Measurements from ENCODE around the gene VASN.
"Not testable (repeated sequence)": the region's sequence is repeated elsewhere in the genome, so short reads cannot be mapped to it uniquely, and the experiment has no call there.

Gene VASN

DNA sequence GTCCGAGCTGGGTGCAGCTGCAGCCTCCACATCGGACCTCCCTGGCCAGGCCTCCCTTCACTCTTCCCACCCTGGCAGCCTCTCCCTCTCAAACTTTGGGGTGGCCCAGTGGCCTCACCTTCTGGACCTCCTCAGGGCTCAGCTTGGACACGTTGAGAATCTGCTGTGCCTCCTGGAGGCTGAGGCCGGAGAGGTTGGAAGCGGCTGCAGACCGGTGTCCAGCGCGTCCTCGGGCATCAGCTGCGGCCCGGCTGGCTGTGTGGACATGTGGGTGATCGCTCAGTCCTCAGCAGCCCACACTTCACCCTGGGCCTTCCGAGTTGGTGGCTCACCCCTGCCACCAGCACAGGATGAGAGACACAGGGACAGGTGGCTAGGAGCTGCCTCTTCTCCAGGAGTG lies 30.4 kb upstream of the VASN start:
- in situ Hi-C loops (cut with MboI; ENCODE audit: low pct_unique_long_range_greater_than_20kb, low sequenced_read_pairs, unreplicated experiment) = no loop called here
- TF ChIP-seq, protein P1, sequence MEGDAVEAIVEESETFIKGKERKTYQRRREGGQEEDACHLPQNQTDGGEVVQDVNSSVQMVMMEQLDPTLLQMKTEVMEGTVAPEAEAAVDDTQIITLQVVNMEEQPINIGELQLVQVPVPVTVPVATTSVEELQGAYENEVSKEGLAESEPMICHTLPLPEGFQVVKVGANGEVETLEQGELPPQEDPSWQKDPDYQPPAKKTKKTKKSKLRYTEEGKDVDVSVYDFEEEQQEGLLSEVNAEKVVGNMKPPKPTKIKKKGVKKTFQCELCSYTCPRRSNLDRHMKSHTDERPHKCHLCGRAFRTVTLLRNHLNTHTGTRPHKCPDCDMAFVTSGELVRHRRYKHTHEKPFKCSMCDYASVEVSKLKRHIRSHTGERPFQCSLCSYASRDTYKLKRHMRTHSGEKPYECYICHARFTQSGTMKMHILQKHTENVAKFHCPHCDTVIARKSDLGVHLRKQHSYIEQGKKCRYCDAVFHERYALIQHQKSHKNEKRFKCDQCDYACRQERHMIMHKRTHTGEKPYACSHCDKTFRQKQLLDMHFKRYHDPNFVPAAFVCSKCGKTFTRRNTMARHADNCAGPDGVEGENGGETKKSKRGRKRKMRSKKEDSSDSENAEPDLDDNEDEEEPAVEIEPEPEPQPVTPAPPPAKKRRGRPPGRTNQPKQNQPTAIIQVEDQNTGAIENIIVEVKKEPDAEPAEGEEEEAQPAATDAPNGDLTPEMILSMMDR (IDR thresholded peaks at IDR 0.05; ENCODE audit: extremely low read depth, insufficient read depth, missing control alignments) = no peak
- no peak for DNase-seq (ENCODE audit: low spot score)

DNA sequence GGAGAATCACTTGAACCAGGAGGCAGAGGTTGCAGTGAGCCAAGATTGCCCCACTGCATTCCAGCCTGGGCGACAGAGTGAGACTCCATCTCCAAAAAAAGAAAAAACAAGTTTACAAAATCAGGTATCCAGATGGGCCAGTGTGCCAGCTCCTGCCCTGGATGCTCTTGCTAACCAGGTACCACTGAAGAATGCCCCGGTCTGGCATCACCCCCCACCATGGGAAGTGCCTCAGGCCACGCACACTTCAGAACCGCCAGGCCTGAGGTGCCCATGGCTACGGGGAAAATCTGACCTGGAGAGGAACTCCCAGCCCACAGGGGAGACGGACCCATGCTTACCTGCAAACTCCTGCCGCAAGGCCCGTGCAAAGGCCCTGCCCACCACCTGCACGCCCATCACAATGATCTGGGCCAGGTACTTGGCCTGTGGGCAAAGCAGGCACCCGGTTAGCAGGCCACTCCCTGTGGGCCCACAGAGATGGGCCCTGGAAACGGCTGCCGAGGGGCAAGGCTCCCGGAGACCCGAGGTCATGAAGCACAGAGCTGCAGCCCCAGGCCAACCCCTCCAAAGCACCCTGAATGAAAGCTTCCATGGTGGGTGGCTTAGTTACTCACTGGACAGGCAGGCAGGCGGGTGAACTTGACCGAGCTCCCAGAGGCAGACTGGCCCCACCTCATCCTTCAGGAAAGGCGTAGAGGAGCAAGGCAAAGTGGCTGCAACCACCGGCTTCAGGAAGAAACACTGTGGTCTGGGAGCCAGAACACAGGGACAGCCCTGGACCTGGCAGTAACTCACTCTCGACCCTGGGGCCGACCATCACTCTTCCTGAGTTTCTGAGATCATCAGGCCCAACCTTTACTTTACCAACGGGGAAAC lies 28.5 kb upstream of the VASN start:
- DNase-seq (ENCODE audit: low spot score) = no peak
- TF ChIP-seq, protein P1 (IDR thresholded peaks at IDR 0.05; ENCODE audit: extremely low read depth, insufficient read depth, missing control alignments) = no peak
- in situ Hi-C loops (cut with MboI; ENCODE audit: low pct_unique_long_range_greater_than_20kb, low sequenced_read_pairs, unreplicated experiment) = no loop called here

DNA sequence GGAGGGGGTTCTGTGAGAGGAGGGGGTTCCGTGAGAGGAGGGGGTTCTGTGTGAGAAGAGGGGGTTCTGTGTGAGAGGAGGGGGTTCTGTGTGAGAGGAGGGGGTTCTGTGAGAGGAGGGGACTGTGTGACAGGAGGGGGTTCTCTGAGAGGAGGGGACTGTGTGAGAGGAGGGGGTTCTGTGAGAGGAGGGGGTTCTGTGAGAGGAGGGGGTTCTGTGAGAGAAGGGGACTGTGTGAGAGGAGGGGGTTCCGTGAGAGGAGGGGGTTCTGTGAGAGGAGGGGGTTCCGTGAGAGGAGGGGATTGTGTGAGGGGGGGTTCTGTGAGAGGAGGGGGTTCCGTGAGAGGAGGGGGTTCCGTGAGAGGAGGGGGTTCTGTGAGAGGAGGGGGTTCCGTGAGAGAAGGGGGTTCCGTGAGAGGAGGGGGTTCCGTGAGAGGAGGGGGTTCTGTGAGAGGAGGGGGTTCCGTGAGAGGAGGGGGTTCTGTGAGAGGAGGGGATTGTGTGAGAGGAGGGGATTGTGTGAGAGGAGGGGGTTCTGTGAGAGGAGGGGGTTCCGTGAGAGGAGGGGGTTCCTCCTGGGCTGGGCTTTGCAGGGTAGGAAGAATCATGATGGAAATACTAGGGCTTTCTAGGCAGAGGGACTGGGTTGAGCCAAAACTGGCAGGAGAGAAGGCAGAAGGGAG lies 27.2 kb upstream of the VASN start:
- DNase-seq (ENCODE audit: low spot score); in situ Hi-C loops (cut with MboI; ENCODE audit: low pct_unique_long_range_greater_than_20kb, low sequenced_read_pairs, unreplicated experiment): not testable (repeated sequence)

DNA sequence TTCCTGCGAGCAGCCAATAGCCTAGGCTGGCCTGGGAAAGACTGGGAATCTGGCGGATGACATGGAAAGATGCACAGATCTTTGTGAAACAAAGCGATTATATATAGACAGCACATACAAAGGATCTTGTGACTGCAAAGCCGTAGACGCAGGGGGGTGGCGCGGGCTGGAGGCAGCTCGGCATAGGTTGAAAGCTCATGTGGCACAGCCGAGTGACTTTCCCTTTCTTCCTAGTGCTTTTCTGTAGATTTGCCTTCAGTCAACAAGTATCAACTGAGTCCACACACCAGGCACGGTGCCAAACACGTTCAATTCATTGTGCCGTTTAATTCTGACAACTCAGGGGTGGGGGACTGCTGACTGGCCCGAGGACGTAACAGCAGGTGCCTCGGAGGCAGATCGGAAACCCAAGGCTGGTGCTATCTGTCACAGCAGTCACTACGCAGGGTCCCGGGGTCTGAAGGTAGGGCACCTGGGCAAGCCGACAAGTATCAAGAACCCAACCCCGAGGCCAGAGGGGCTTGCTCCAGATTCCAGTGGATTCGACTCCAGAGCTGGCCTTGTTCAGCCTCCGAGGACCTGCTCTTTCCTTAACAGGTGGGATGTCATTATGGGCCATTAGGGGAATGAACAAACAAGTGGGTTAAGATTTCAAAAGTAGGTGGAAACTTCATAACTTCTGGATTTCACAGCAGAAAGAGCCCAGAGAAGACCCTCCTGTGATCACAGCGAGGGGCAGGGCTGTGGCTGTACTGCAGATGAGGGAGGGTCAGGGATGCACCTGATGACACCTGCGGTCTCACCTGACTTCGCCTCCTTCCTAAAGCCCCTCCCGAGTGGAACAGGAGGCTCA lies 26.4 kb upstream of the VASN start:
- TF ChIP-seq, protein P1 (IDR thresholded peaks at IDR 0.05; ENCODE audit: extremely low read depth, insufficient read depth, missing control alignments) = no peak
- in situ Hi-C loops (cut with MboI; ENCODE audit: low pct_unique_long_range_greater_than_20kb, low sequenced_read_pairs, unreplicated experiment) = no loop called here
- DNase-seq (ENCODE audit: low spot score) = no peak

DNA sequence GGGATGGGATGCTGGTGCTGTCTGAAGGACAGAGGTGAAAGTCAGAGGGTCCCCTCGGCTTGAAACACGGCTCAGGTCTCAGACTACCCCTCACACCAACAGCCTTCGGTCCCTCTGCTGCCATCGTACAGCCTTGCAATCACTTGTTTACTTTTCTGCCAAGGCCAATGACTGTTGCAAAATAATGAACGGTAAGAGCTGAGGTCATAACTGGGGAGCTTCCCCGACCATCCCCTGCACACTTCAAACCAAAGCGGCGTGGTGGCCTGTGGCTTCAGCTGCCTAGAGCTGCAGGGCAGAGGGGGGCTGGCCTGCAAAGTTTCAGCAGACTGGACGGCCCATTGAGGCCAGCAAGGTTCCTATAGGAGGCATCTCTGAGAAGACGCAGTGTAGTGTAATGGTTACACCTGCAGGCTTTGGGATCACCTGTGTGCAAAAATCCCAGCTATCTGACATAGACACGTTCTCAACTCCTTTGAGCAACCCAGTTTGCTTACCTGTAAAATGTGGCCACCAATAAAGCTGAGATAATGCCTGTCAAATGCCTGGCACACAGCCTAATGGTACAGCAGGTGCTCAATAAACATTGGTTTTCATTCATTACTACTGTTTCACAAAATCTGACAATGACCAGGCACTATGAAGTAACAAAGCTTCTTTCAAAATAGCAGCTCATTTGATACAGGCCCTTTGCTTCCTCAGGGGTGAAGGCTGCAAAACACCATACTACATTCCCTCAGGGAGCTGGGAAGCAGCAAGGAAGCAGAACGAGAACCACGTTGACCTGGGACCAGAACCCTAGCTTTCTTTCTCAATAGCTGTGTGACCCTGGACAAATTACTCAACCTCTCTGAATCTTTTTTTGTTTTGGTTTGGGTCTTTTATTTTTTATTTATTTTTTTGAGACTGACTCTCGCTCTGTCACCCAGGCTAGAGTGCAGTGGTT lies 25.5 kb upstream of the VASN start:
- TF ChIP-seq, protein P1 (IDR thresholded peaks at IDR 0.05; ENCODE audit: extremely low read depth, insufficient read depth, missing control alignments) = no peak
- in situ Hi-C loops (cut with MboI; ENCODE audit: low pct_unique_long_range_greater_than_20kb, low sequenced_read_pairs, unreplicated experiment) = no loop called here
- no peak for DNase-seq (ENCODE audit: low spot score)

DNA sequence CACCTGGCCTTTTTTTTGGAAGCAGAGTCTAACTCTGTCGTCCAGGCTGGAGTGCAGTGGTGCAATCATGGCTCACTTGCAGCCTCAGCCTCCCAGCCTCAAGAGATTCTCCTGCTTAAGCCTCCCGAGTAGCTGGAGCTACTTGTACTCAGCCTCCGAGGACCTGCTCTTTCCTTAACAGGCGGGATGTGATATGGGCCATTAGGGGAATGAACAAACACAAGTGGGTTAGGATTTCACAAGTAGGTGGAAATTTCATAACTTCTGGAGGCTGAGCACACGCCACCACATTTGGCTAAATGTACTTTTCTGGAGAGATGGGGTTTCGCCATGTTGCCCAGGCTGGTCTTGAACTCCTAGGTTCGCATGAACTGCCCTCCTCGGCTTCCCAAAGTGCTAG lies 24.6 kb upstream of the VASN start:
- in situ Hi-C loops (cut with MboI; ENCODE audit: low pct_unique_long_range_greater_than_20kb, low sequenced_read_pairs, unreplicated experiment) = no loop called here
- TF ChIP-seq, protein P1 (IDR thresholded peaks at IDR 0.05; ENCODE audit: extremely low read depth, insufficient read depth, missing control alignments) = no peak
- no peak for DNase-seq (ENCODE audit: low spot score)
